Measurements from ENCODE around the gene SCGB3A1. TPM values are rescaled to one million over a fixed set of nuclear protein-coding genes. Genes with fewer than 3 reads are reported as not detected.

The SCGB3A1 gene
- total RNA-seq, 2 donors from 2014 or later, result not detected

GRCh38 chr5:180598797-180599589, 7.7 kb upstream of the SCGB3A1 start:
- Mint-ChIP-seq H3K36me3 (no peaks in the 10 kb centered on the region), H3K27ac (no peak overlapping the region), H3K9me3 (no peaks in the 10 kb centered on the region)
- no peak for ATAC-seq
- DNase-seq (ENCODE audit: low spot score in 2 of 2), result no peak

GRCh38 chr5:180598316-180598701, 7.0 kb upstream of the SCGB3A1 start:
- Mint-ChIP-seq H3K9me3 (no peaks in the 10 kb centered on the region), H3K36me3 (no peaks in the 10 kb centered on the region), H3K27ac (no peak overlapping the region)
- DNase-seq (ENCODE audit: low spot score in 2 of 2) (no peak), ATAC-seq (no peak)

GRCh38 chr5:180596668-180597231, 5.5 kb upstream of the SCGB3A1 start:
- DNase-seq (ENCODE audit: low spot score in 2 of 2) (no peak), ATAC-seq (no peak)
- Mint-ChIP-seq H3K27ac (no peak overlapping the region), H3K36me3 (peaks cover 0 to 5% of the 10 kb centered on the region in 2 donors), H3K9me3 (no peaks in the 10 kb centered on the region)

- ATAC-seq (no peak), DNase-seq (ENCODE audit: low spot score in 2 of 2) (no peak)
- Mint-ChIP-seq H3K27ac (no peak overlapping the region), H3K36me3 (peaks cover 0 to 5% of the 10 kb centered on the region in 2 donors), H3K9me3 (no peaks in the 10 kb centered on the region)
Observed at GRCh38 chr5:180596115-180596667, 4.9 kb upstream of the SCGB3A1 start.

- Mint-ChIP-seq H3K9me3 (no peaks in the 10 kb centered on the region), H3K36me3 (peaks cover 0 to 5% of the 10 kb centered on the region in 2 donors), H3K27ac (no peak overlapping the region)
- DNase-seq (ENCODE audit: low spot score in 2 of 2) (no peak), ATAC-seq (no peak)
Observed at GRCh38 chr5:180595381-180596114, 4.2 kb upstream of the SCGB3A1 start.

GRCh38 chr5:180595046-180595379, 3.7 kb upstream of the SCGB3A1 start:
- peaks cover 0 to 5% of the 10 kb centered on the region in 2 donors for H3K36me3 Mint-ChIP-seq
- DNase-seq (ENCODE audit: low spot score in 2 of 2), result no peak
- H3K9me3 Mint-ChIP-seq, result no peaks in the 10 kb centered on the region
- no peak overlapping the region for H3K27ac Mint-ChIP-seq
- ATAC-seq, result no peak

- no peak overlapping the region for H3K27ac Mint-ChIP-seq
- DNase-seq (ENCODE audit: low spot score in 2 of 2) (no peak), ATAC-seq (peak in 1 of 2 donors; percentile 28)
- H3K36me3 Mint-ChIP-seq, result peaks cover 0 to 5% of the 10 kb centered on the region in 2 donors
- H3K9me3 Mint-ChIP-seq, result no peaks in the 10 kb centered on the region
Observed at GRCh38 chr5:180594311-180595045, 3.2 kb upstream of the SCGB3A1 start.

- ATAC-seq (no peak), DNase-seq (ENCODE audit: low spot score in 2 of 2) (no peak)
- Mint-ChIP-seq H3K36me3 (peaks cover 0 to 5% of the 10 kb centered on the region in 2 donors), H3K9me3 (no peaks in the 10 kb centered on the region), H3K27ac (no peak overlapping the region)
Observed at GRCh38 chr5:180593446-180594206, 2.3 kb upstream of the SCGB3A1 start.

GRCh38 chr5:180592176-180592575, 877 bp upstream of the SCGB3A1 start:
- Mint-ChIP-seq H3K27ac (no peak overlapping the region), H3K9me3 (no peaks in the 10 kb centered on the region), H3K36me3 (peaks cover 0 to 5% of the 10 kb centered on the region in 2 donors)
- ATAC-seq (no peak), DNase-seq (ENCODE audit: low spot score in 2 of 2) (no peak)

GRCh38 chr5:180590543-180591310, 572 bp downstream of the SCGB3A1 start:
- Mint-ChIP-seq H3K27ac (no peak overlapping the region), H3K36me3 (peaks cover 0 to 5% of the 10 kb centered on the region in 2 donors), H3K9me3 (no peaks in the 10 kb centered on the region)
- ATAC-seq, result peak in 1 of 2 donors; percentile 22
- no peak for DNase-seq (ENCODE audit: low spot score in 2 of 2)

GRCh38 chr5:180589771-180590542, 1.3 kb downstream of the SCGB3A1 start:
- peak in 1 of 2 donors; percentile 30 for ATAC-seq
- Mint-ChIP-seq H3K36me3 (peaks cover 0 to 5% of the 10 kb centered on the region in 2 donors), H3K9me3 (no peaks in the 10 kb centered on the region), H3K27ac (no peak overlapping the region)
- no peak for DNase-seq (ENCODE audit: low spot score in 2 of 2)

GRCh38 chr5:180586870-180587269, 4.4 kb downstream of the SCGB3A1 start:
- DNase-seq (ENCODE audit: low spot score in 2 of 2) (no peak), ATAC-seq (no peak)
- H3K27ac Mint-ChIP-seq, result no peak overlapping the region
- H3K36me3 Mint-ChIP-seq, result no peaks in the 10 kb centered on the region
- peaks cover 0 to 7% of the 10 kb centered on the region in 2 donors for H3K9me3 Mint-ChIP-seq

- ATAC-seq, result no peak
- Mint-ChIP-seq H3K36me3 (no peaks in the 10 kb centered on the region), H3K27ac (no peak overlapping the region), H3K9me3 (peaks cover 0 to 7% of the 10 kb centered on the region in 2 donors)
- DNase-seq (ENCODE audit: low spot score in 2 of 2), result no peak
Observed at GRCh38 chr5:180586204-180586603, 5.1 kb downstream of the SCGB3A1 start.

GRCh38 chr5:180583738-180584137, 7.6 kb downstream of the SCGB3A1 start:
- H3K36me3 Mint-ChIP-seq, result no peaks in the 10 kb centered on the region
- H3K9me3 Mint-ChIP-seq, result peaks cover 0 to 7% of the 10 kb centered on the region in 2 donors
- H3K27ac Mint-ChIP-seq, result no peak overlapping the region
- ATAC-seq (no peak), DNase-seq (ENCODE audit: low spot score in 2 of 2) (no peak)

- DNase-seq (ENCODE audit: low spot score in 2 of 2), result no peak
- Mint-ChIP-seq H3K36me3 (peaks cover 4 to 19% of the 10 kb centered on the region in 2 donors), H3K9me3 (peaks cover 0 to 7% of the 10 kb centered on the region in 2 donors), H3K27ac (no peak overlapping the region)
- no peak for ATAC-seq
Observed at GRCh38 chr5:180580681-180581080, 10.6 kb downstream of the SCGB3A1 start.
